Measurements from ENCODE around the gene RXRA.

- TF ChIP-seq CTCF (IDR thresholded peaks at IDR 0.05) = no peak
- TF ChIP-seq POLR2AphosphoS5 (IDR thresholded peaks at IDR 0.05; ENCODE audit: low read depth, low read length) = no peak
- TF ChIP-seq REST (IDR thresholded peaks at IDR 0.05; ENCODE audit: insufficient read depth in 1 of 2, low read depth in 2 of 2, low read length in 1 of 2) = no peak
These were observed 104.8 kb downstream of the RXRA start for GRCh38 chr9:134431095-134431494.

Measured in Panc1 (cell line).